ENCODE measurements around the gene CSMD2. TPM values are rescaled to one million over a fixed set of nuclear protein-coding genes. Genes with fewer than 3 reads are reported as not detected.

The CSMD2 gene
- total RNA-seq, 1 donor from 2014 or later = 0.55 TPM

GRCh38 chr1:33905241-33905640, 259.8 kb downstream of the CSMD2 start:
- Mint-ChIP-seq H3K36me3 (ENCODE audit: low read depth) (no peaks in the 10 kb centered on the region), H3K27ac (ENCODE audit: unreplicated experiment) (no peak overlapping the region), H3K27me3 (ENCODE audit: low read depth) (no peaks in the 10 kb centered on the region), H3K9me3 (ENCODE audit: low read depth) (peaks cover 13% of the 10 kb centered on the region), H3K4me1 (ENCODE audit: low read depth) (no peaks in the 10 kb centered on the region), H3K4me3 (ENCODE audit: unreplicated experiment) (no peak overlapping the region)
- TF ChIP-seq CTCF (IDR thresholded peaks at IDR 0.05) = no peak
- DNase-seq (ENCODE audit: low spot score) = no peak

- H3K27ac Mint-ChIP-seq (ENCODE audit: unreplicated experiment) = no peak overlapping the region
- H3K4me1 Mint-ChIP-seq (ENCODE audit: low read depth) = no peaks in the 10 kb centered on the region
- no peak for TF ChIP-seq CTCF (IDR thresholded peaks at IDR 0.05)
Measured at GRCh38 chr1:33903210-33903589, 261.8 kb downstream of the CSMD2 start.

GRCh38 chr1:33902486-33903209, 262.4 kb downstream of the CSMD2 start:
- Mint-ChIP-seq H3K27ac (ENCODE audit: unreplicated experiment) (no peak overlapping the region), H3K36me3 (ENCODE audit: low read depth) (no peaks in the 10 kb centered on the region), H3K4me3 (ENCODE audit: unreplicated experiment) (no peak overlapping the region), H3K9me3 (ENCODE audit: low read depth) (peaks cover 13% of the 10 kb centered on the region), H3K27me3 (ENCODE audit: low read depth) (no peaks in the 10 kb centered on the region), H3K4me1 (ENCODE audit: low read depth) (no peaks in the 10 kb centered on the region)
- DNase-seq (ENCODE audit: low spot score) = no peak
- TF ChIP-seq CTCF (IDR thresholded peaks at IDR 0.05) = no peak

More at GRCh38 chr1:33903210-33903589, 261.8 kb downstream of the CSMD2 start:
- DNase-seq (ENCODE audit: low spot score) = no peak
- H3K27me3 Mint-ChIP-seq (ENCODE audit: low read depth) = no peaks in the 10 kb centered on the region
- no peaks in the 10 kb centered on the region for H3K36me3 Mint-ChIP-seq (ENCODE audit: low read depth)
- no peak overlapping the region for H3K4me3 Mint-ChIP-seq (ENCODE audit: unreplicated experiment)
- peaks cover 13% of the 10 kb centered on the region for H3K9me3 Mint-ChIP-seq (ENCODE audit: low read depth)

- DNase-seq (ENCODE audit: low spot score) = no peak
- Mint-ChIP-seq H3K4me3 (ENCODE audit: unreplicated experiment) (no peak overlapping the region), H3K4me1 (ENCODE audit: low read depth) (no peaks in the 10 kb centered on the region), H3K27ac (ENCODE audit: unreplicated experiment) (no peak overlapping the region), H3K36me3 (ENCODE audit: low read depth) (no peaks in the 10 kb centered on the region), H3K9me3 (ENCODE audit: low read depth) (no peaks in the 10 kb centered on the region), H3K27me3 (ENCODE audit: low read depth) (no peaks in the 10 kb centered on the region)
- no peak for TF ChIP-seq CTCF (IDR thresholded peaks at IDR 0.05)
Measured at GRCh38 chr1:33899746-33900145, 265.3 kb downstream of the CSMD2 start.

- Mint-ChIP-seq H3K4me3 (ENCODE audit: unreplicated experiment) (no peak overlapping the region), H3K36me3 (ENCODE audit: low read depth) (no peaks in the 10 kb centered on the region), H3K9me3 (ENCODE audit: low read depth) (no peaks in the 10 kb centered on the region), H3K27me3 (ENCODE audit: low read depth) (no peaks in the 10 kb centered on the region), H3K27ac (ENCODE audit: unreplicated experiment) (no peak overlapping the region), H3K4me1 (ENCODE audit: low read depth) (no peaks in the 10 kb centered on the region)
- DNase-seq (ENCODE audit: low spot score) = no peak
- TF ChIP-seq CTCF (IDR thresholded peaks at IDR 0.05) = no peak
Measured at GRCh38 chr1:33898881-33899280, 266.1 kb downstream of the CSMD2 start.
